Measurements from ENCODE around the gene POLR2J. TPM values are rescaled to one million over a fixed set of nuclear protein-coding genes. Genes with fewer than 3 reads are reported as not detected.
"Not testable (repeated sequence)": the region's sequence is repeated elsewhere in the genome, so short reads cannot be mapped to it uniquely, and the experiment has no call there.

Gene POLR2J
- total RNA-seq (10 to 100 TPM; 29.6 to 35.9 TPM), polyA plus RNA-seq (10 to 100 TPM; 90.0 to 92.9 TPM)
- long read RNA-seq, donor 1, transcript POLR2J-201 (4 exons, 932 nt): major isoform, 15 of 23 reads
- long read RNA-seq, donor 1, partial matches to known transcripts: 4 of 23 reads
- long read RNA-seq, donor 1, other reads (novel, unspliced or antisense): 4 of 23 reads
- long read RNA-seq, donor 2, transcript POLR2J-201 (4 exons, 932 nt): major isoform, 18 of 22 reads
- long read RNA-seq, donor 2, partial matches to known transcripts: 2 of 22 reads
- long read RNA-seq, donor 2, other reads (novel, unspliced or antisense): 2 of 22 reads

DNA sequence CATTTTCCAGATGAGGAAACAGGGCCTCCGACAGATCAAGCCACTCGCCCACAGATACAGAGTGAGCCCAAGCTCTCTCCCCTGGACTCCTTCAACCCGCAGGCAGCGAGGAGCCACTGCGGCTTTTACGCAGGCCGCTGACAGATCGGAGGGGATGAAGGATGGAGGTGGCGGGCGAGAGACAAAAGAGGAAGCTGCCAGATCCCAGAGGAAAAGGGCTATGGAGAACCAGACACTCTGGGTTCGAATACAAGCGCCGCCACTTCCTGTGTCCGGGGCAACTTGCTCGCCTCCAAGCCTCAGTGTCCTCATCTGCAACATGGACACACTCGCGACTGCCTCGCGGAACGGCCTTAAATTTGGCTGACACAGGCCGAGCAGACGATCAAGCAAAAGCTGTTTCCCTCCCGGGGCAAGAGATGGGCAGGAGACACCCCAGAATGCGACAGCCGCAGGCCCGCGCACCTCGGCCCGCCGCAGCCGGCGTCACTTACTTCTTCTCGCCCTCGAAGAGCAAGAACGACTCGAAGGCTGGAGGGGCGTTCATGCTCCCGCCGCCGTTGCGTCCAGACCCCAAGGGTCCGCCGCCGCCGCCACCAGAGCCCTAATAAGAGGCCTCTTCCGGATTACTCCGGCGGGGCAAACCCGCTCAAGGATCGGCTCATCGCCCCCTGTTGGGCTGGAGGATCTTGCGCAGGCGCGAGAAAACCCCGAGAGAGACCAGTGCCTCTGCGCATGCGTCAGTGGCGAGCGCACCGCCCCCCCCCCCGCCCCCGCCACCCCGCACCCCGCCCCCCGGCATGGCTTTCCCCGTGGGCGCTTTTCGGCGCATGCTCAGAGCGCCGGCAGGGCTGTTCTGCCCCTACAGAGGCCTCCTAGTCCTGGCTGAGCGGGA is at the start of gene POLR2J:
TSS of gene POLR2J (minus strand) at position 609 of the 895 bp plus-strand sequence. CDS start at position 547, 62 bp downstream.
- H3K36me3 ChIP-seq (ENCODE audit: control insufficient read depth in 1 of 2, insufficient read depth in 2 of 2, low read length in 1 of 2); H3K27me3 ChIP-seq (ENCODE audit: control insufficient read depth in 1 of 2, insufficient read depth in 2 of 2, low read length in 1 of 2); intact Hi-C loops (cut with DNase I); H3K4me3 ChIP-seq (ENCODE audit: low read length in 2 of 2); H3K9me3 ChIP-seq (ENCODE audit: control insufficient read depth, low read length); H3K27ac ChIP-seq (ENCODE audit: low read depth in 1 of 2, low read length in 2 of 2); H3K4me1 ChIP-seq (ENCODE audit: control insufficient read depth in 1 of 2, insufficient read depth in 2 of 2, low read length in 2 of 2): not testable (repeated sequence)
- peak; percentile 88 to 95 for DNase-seq
- whole genome bisulfite sequencing, 2 donors: 0% methylated on average over 31 to 60 of the region's 72 CpGs
- ATAC-seq (ENCODE audit: low FRiP score): peak; percentile 95

DNA sequence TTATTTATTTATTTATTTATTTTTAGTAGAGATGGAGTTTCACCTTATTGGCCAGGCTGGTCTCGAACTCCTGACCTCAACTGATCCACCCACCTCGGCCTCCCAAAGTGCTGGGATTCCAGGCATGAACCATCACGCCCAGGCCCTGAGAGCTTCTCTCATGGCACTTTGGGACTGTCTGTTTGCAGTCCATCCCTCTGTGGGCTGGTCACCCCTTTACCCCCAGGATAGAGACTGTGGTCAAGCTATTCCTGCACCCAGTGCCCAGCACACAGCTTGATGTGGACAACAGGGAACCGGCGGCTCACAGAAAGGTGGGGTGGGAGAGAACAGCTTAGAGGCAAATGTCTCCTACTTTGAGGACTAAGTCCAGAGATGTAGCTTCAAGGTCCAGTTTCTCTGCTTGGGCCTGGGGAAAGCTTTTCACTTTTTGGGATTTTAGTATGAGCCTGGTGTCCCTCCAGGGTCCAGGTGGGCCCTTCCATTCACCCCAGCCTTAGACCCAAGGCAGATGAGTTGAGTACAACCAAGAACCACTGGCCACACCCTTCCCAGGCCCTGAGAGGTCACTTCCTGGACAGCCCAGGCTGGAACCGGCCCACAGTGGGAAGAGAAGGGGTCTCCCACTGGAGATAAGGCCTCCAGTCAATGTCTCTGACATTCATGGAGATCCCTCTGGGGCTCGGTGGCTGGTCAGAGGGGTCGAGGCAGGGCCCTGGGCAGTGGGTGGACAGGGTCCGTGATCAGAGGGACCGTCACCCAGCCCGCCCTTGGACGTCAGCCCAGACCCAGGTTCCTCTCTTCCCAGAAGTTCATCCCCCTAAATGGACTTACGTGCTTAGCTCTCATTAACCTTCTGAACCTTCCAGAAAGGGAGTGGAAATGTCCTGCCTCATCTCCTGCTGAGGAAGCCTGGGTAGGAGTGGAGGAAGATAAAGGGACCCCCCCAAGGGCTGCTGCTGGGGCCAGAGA is 49.4 kb upstream of the POLR2J start:
- intact Hi-C loops (cut with DNase I); H3K9me3 ChIP-seq (ENCODE audit: control insufficient read depth, low read length); H3K36me3 ChIP-seq (ENCODE audit: control insufficient read depth in 1 of 2, insufficient read depth in 2 of 2, low read length in 1 of 2); H3K4me1 ChIP-seq (ENCODE audit: control insufficient read depth in 1 of 2, insufficient read depth in 2 of 2, low read length in 2 of 2); H3K27me3 ChIP-seq (ENCODE audit: control insufficient read depth in 1 of 2, insufficient read depth in 2 of 2, low read length in 1 of 2); H3K4me3 ChIP-seq (ENCODE audit: low read length in 2 of 2); H3K27ac ChIP-seq (ENCODE audit: low read depth in 1 of 2, low read length in 2 of 2): not testable (repeated sequence)
- WGBS, 2 donors: 93 to 100% methylated on average over 1 to 3 of the region's 13 CpGs
- peak in 1 of 2 donors; percentile 13 for DNase-seq
- peak; percentile 22 for ATAC-seq (ENCODE audit: low FRiP score)

DNA sequence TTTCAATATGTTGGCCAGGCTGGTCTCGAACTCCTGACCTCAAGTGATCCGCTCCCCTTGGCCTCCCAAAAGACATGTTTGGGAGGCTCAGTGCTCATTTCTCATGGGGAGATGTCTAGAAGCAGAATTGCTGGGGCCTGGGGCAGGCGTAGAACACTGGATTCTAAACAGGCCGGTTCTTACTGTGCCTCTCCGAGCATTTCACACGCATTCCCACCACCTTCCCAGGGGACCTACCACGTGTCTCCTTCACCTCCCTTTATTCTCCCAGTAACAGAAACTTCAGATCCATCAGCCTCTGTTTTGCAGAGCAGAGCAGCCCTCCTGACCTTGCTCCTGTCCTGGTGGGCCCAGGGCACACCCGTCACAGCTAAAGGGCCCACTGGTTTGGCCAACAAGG is 48.5 kb upstream of the POLR2J start:
- WGBS, 2 donors: 65 to 74% methylated on average over 1 of the region's 8 CpGs
- H3K4me3 ChIP-seq (ENCODE audit: low read length in 2 of 2); H3K4me1 ChIP-seq (ENCODE audit: control insufficient read depth in 1 of 2, insufficient read depth in 2 of 2, low read length in 2 of 2); H3K27me3 ChIP-seq (ENCODE audit: control insufficient read depth in 1 of 2, insufficient read depth in 2 of 2, low read length in 1 of 2); intact Hi-C loops (cut with DNase I); H3K27ac ChIP-seq (ENCODE audit: low read depth in 1 of 2, low read length in 2 of 2); H3K36me3 ChIP-seq (ENCODE audit: control insufficient read depth in 1 of 2, insufficient read depth in 2 of 2, low read length in 1 of 2); H3K9me3 ChIP-seq (ENCODE audit: control insufficient read depth, low read length): not testable (repeated sequence)
- ATAC-seq (ENCODE audit: low FRiP score): peak; percentile 39
- peak in 1 of 2 donors; percentile 2 for DNase-seq

- H3K36me3 ChIP-seq (ENCODE audit: control insufficient read depth in 1 of 2, insufficient read depth in 2 of 2, low read length in 1 of 2); intact Hi-C loops (cut with DNase I); H3K27ac ChIP-seq (ENCODE audit: low read depth in 1 of 2, low read length in 2 of 2); H3K4me1 ChIP-seq (ENCODE audit: control insufficient read depth in 1 of 2, insufficient read depth in 2 of 2, low read length in 2 of 2); H3K4me3 ChIP-seq (ENCODE audit: low read length in 2 of 2); H3K9me3 ChIP-seq (ENCODE audit: control insufficient read depth, low read length); H3K27me3 ChIP-seq (ENCODE audit: control insufficient read depth in 1 of 2, insufficient read depth in 2 of 2, low read length in 1 of 2): not testable (repeated sequence)
- ATAC-seq (ENCODE audit: low FRiP score): peak; percentile 3
- DNase-seq: peak; percentile 24 to 33
- WGBS, 2 donors: 38 to 65% methylated on average over 1 of the region's 2 CpGs
Observed at GRCh38 chr7:102524803-102525202, 46.1 kb upstream of the POLR2J start.

DNA sequence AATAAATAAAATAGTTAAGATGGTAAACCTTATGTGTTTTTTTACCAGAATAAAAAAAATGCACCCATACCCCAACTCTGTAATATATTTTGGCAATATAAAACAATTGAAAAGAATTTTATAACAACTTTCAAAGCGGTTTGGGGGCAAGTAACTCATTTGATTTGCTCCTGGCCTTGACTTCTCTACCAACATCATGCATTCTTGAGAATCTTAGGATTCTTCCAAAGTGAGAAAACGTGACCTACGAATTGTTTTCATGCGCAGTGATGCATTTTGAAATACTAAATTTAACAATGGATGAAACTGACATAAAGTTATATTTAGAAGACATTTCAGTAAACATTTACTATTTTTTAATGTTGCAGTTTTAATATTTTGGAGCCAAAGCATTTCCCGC is 42.1 kb upstream of the POLR2J start:
- H3K9me3 ChIP-seq (ENCODE audit: control insufficient read depth, low read length); H3K27ac ChIP-seq (ENCODE audit: low read depth in 1 of 2, low read length in 2 of 2); H3K36me3 ChIP-seq (ENCODE audit: control insufficient read depth in 1 of 2, insufficient read depth in 2 of 2, low read length in 1 of 2); intact Hi-C loops (cut with DNase I); DNase-seq; H3K4me3 ChIP-seq (ENCODE audit: low read length in 2 of 2); H3K4me1 ChIP-seq (ENCODE audit: control insufficient read depth in 1 of 2, insufficient read depth in 2 of 2, low read length in 2 of 2); H3K27me3 ChIP-seq (ENCODE audit: control insufficient read depth in 1 of 2, insufficient read depth in 2 of 2, low read length in 1 of 2); ATAC-seq (ENCODE audit: low FRiP score): not testable (repeated sequence)
- WGBS, 2 donors: 70% methylated on average over 3 of the region's 5 CpGs; no CpG with 5 or more reads in 1 of the 2 donors

DNA sequence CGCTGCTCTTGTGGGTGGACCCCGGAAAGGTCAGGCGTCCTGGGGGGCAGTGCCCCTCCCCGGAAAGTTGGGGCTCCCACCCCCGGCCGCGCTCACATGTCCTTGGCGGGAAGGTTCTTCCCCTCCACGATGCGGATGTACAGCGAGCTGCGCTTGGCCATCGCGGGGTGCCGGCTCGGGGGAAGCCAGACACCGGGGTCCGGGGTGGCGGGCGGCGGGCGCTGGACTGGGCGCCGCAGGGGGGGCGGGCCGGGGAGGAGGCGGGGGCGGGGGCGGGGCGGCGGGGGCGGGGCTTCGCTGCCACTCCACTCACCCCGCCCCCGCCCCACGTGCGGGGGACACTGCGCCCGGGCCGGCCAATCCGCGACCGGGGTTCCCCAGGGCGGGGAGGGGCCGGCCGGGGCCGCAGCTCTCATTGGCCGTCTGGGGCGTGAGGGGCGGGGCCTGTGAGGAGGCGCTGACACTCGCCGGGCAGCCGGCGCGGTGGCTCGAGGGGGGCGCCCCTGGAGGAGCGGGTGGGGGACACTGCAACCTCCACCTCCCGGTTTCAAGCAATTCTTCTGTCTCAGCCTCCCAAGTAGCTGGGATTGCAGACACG is 38.9 kb upstream of the POLR2J start, which contains the start of gene RASA4B:
TSS of gene RASA4B (minus strand) at position 228 of the 598 bp plus-strand sequence. CDS start at position 161, 67 bp downstream.
- H3K36me3 ChIP-seq (ENCODE audit: control insufficient read depth in 1 of 2, insufficient read depth in 2 of 2, low read length in 1 of 2); intact Hi-C loops (cut with DNase I); H3K27me3 ChIP-seq (ENCODE audit: control insufficient read depth in 1 of 2, insufficient read depth in 2 of 2, low read length in 1 of 2); H3K4me1 ChIP-seq (ENCODE audit: control insufficient read depth in 1 of 2, insufficient read depth in 2 of 2, low read length in 2 of 2); H3K4me3 ChIP-seq (ENCODE audit: low read length in 2 of 2); H3K9me3 ChIP-seq (ENCODE audit: control insufficient read depth, low read length); H3K27ac ChIP-seq (ENCODE audit: low read depth in 1 of 2, low read length in 2 of 2): not testable (repeated sequence)
- DNase-seq (peak; percentile 33 to 52), ATAC-seq (ENCODE audit: low FRiP score) (peak; percentile 92)
- WGBS, 2 donors: 1 to 3% methylated on average over 8 to 28 of the region's 61 CpGs

GRCh38 chr7:102516951-102517350 is 38.2 kb upstream of the POLR2J start:
- DNase-seq; H3K4me3 ChIP-seq (ENCODE audit: low read length in 2 of 2); H3K9me3 ChIP-seq (ENCODE audit: control insufficient read depth, low read length); H3K4me1 ChIP-seq (ENCODE audit: control insufficient read depth in 1 of 2, insufficient read depth in 2 of 2, low read length in 2 of 2); intact Hi-C loops (cut with DNase I); H3K27ac ChIP-seq (ENCODE audit: low read depth in 1 of 2, low read length in 2 of 2); ATAC-seq (ENCODE audit: low FRiP score); H3K27me3 ChIP-seq (ENCODE audit: control insufficient read depth in 1 of 2, insufficient read depth in 2 of 2, low read length in 1 of 2); H3K36me3 ChIP-seq (ENCODE audit: control insufficient read depth in 1 of 2, insufficient read depth in 2 of 2, low read length in 1 of 2): not testable (repeated sequence)
- no CpG with 5 or more reads among the region's 10 CpGs for WGBS, 2 donors

DNA sequence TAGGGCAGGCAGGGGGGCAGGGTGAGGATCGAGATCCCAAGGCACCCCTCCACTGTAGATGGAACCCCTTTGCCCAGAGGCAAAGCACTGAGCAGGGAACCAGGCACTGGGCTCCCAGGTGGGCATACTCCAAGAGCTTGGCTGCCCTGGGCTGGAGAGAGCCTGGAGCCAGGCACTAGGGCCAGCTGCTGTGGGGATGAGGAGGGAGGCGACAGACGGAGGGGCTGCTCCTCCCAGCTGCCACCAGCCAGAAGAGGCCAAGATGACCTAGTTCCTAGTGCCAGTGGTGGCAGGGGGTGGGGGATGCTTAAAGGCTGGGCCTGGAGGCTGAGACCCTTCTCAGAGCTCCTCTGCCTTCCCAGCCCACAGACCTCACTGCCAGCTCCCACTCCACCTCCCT is 37.2 kb upstream of the POLR2J start:
- ATAC-seq (ENCODE audit: low FRiP score): peak; percentile 19

More for the DNA sequence above, 37.2 kb upstream of the POLR2J start:
- H3K36me3 ChIP-seq (ENCODE audit: control insufficient read depth in 1 of 2, insufficient read depth in 2 of 2, low read length in 1 of 2); intact Hi-C loops (cut with DNase I); H3K27me3 ChIP-seq (ENCODE audit: control insufficient read depth in 1 of 2, insufficient read depth in 2 of 2, low read length in 1 of 2); H3K4me1 ChIP-seq (ENCODE audit: control insufficient read depth in 1 of 2, insufficient read depth in 2 of 2, low read length in 2 of 2); DNase-seq; H3K27ac ChIP-seq (ENCODE audit: low read depth in 1 of 2, low read length in 2 of 2); H3K9me3 ChIP-seq (ENCODE audit: control insufficient read depth, low read length); H3K4me3 ChIP-seq (ENCODE audit: low read length in 2 of 2): not testable (repeated sequence)
- no CpG with 5 or more reads among the region's 3 CpGs for WGBS, 2 donors

Measured in aorta (tissue), 5 donors.